ENCODE results near the gene MECP2.

The MECP2 gene

GRCh38 chrX:154063234-154063633 is 34.3 kb downstream of the MECP2 start:
- no peak for DNase-seq (ENCODE audit: low spot score)
- TF ChIP-seq, protein P1, sequence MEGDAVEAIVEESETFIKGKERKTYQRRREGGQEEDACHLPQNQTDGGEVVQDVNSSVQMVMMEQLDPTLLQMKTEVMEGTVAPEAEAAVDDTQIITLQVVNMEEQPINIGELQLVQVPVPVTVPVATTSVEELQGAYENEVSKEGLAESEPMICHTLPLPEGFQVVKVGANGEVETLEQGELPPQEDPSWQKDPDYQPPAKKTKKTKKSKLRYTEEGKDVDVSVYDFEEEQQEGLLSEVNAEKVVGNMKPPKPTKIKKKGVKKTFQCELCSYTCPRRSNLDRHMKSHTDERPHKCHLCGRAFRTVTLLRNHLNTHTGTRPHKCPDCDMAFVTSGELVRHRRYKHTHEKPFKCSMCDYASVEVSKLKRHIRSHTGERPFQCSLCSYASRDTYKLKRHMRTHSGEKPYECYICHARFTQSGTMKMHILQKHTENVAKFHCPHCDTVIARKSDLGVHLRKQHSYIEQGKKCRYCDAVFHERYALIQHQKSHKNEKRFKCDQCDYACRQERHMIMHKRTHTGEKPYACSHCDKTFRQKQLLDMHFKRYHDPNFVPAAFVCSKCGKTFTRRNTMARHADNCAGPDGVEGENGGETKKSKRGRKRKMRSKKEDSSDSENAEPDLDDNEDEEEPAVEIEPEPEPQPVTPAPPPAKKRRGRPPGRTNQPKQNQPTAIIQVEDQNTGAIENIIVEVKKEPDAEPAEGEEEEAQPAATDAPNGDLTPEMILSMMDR (IDR thresholded peaks at IDR 0.05) = no peak
- H3K4me3 ChIP-seq = no peak overlapping the region
- no peak overlapping the region for H3K27ac ChIP-seq

- DNase-seq (ENCODE audit: low spot score) = no peak
- TF ChIP-seq, protein P1 (IDR thresholded peaks at IDR 0.05) = no peak
- H3K27ac ChIP-seq = no peak overlapping the region
- H3K4me3 ChIP-seq = no peak overlapping the region
These were observed 35.7 kb downstream of the MECP2 start for GRCh38 chrX:154061801-154062200.

DNA sequence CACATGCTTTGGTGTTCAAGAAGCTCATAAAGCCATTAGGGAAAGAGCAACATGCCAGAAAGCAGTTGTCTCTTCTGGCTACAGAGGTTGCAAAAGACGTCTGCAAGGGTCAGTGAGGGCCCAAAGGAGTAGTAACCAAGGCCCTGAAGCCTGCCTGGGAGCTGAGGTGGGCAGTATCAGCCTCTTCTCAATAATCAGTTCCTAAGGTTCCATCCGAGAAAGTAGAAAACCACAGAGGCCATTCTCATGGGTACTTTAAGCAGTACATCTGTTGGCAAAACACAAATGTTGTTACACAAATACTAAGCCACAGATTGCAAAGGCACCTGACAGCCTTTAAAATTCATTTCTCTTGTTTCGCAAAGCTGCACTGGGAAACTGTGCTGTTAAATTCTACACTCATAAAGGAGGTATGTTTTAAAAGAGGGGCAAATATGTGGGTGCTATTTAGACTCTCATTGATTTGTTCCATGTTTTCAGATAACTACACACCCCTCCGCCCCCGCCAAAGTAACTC is 37.7 kb downstream of the MECP2 start:
- no peak overlapping the region for H3K27ac ChIP-seq
- no peak overlapping the region for H3K4me3 ChIP-seq
- TF ChIP-seq, protein P1 (IDR thresholded peaks at IDR 0.05) = no peak
- no peak for DNase-seq (ENCODE audit: low spot score)

DNA sequence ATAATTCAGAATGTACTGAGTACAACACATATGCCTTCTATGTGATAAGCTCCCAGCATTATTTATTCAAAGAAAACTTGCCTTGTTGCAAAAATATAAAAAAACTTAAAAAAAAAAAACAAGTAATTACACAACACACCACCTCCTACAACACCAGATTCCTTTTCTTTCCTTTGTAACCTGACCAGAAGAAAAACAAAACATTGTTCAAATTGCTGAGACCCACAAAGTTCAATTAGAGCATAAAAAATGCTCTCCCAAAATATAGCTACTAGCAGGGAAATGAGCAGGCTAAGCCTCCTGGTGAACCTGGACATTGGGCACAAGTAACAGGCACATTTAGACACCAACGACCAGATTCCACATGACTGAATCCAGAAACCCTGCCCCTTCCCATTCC is 38.3 kb downstream of the MECP2 start:
- no peak overlapping the region for H3K4me3 ChIP-seq
- TF ChIP-seq, protein P1 (IDR thresholded peaks at IDR 0.05) = no peak
- no peak overlapping the region for H3K27ac ChIP-seq
- no peak for DNase-seq (ENCODE audit: low spot score)

GRCh38 chrX:154058214-154058997 is 39.1 kb downstream of the MECP2 start:
- DNase-seq (ENCODE audit: low spot score) = no peak
- H3K4me3 ChIP-seq = no peak overlapping the region
- TF ChIP-seq, protein P1 (IDR thresholded peaks at IDR 0.05) = no peak
- H3K27ac ChIP-seq = no peak overlapping the region

DNA sequence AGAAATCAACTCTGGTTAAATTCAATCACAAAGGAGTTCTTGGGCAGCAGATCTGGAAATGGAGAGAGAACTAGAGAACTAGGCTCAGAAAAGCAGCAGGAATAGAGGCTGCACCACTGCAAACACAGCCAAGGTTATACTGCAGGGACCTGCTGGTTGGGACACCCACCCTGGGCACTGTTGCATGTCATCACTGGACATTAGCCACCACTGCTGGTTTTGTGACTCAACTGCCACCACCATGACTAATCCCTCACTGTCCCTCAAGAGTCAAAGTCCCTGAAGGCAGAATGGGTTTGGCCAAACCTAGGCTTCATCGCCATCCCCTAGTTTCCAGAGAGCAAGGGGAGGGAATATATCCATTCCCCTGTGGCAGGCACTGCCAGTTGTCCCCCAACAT is 39.7 kb downstream of the MECP2 start:
- TF ChIP-seq, protein P1 (IDR thresholded peaks at IDR 0.05) = no peak
- no peak overlapping the region for H3K4me3 ChIP-seq
- no peak for DNase-seq (ENCODE audit: low spot score)
- H3K27ac ChIP-seq = no peak overlapping the region

DNA sequence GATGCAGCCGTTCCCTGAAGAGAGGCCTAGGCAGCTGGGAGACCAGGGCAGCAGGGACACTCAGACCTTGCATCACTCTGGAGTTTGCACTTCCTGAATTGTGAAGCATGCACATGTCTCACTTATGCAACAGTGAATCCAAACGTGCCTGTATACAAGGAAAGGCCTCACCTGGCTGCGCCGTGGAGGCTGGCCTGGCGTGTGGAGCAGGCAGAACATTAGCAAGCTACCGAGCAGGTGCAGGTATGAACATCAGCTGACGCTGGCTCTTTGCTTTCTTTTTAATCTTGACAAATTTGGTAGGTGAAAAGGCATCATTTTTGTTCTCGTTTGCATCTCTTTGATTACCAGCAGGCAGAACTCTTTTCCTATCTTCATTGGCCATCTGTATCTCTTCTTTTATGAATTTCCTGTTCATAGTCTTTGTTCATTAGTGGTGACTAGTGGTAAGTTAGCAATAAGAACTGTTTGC is 40.7 kb downstream of the MECP2 start:
- no peak for DNase-seq (ENCODE audit: low spot score)
- Histone ChIP-seq H3K4me3 (no peak overlapping the region), H3K27ac (no peak overlapping the region)
- TF ChIP-seq, protein P1 (IDR thresholded peaks at IDR 0.05) = no peak
